Neural cell (in vitro differentiated cells): ENCODE data around the gene B3GALT5. TPM values are rescaled to one million over a fixed set of nuclear protein-coding genes. Genes with fewer than 3 reads are reported as not detected.

Experiments
- H2AFZ ChIP-seq: fragments of 200-600, 300-800 bp; sonication (generic), shearing (Covaris generic); 2 replicates; pipeline ENCODE4 v1.6.0; 2014; ENCODE audit warnings: low read depth, mild to moderate bottlenecking, antibody characterized with exemption, low read length, moderate library complexity
- H3F3A ChIP-seq: fragments of 200-600 bp; shearing (Covaris generic); 2 replicates; pipeline ENCODE4 v1.6.1; 2016; ENCODE audit warnings: mild to moderate bottlenecking, moderate library complexity, mixed read lengths, antibody characterized with exemption, low read length; ENCODE audit not compliant: insufficient read depth, poor library complexity, severe bottlenecking
- H3K27ac ChIP-seq: fragments of 200-600, 300-800 bp; sonication (generic), shearing (Covaris generic); 2 replicates; pipeline ENCODE4 v1.5.1; 2014; ENCODE audit warnings: mild to moderate bottlenecking, low read length, moderate library complexity
- H3K27me3 ChIP-seq: fragments of 300-800, 200-600 bp; sonication (generic), shearing (Covaris generic); 2 replicates; pipeline ENCODE4 v1.6.0; 2014; ENCODE audit warnings: mild to moderate bottlenecking, low read depth, low read length, moderate library complexity; ENCODE audit not compliant: insufficient read depth
- H3K36me3 ChIP-seq: fragments of 300-800, 200-600 bp; sonication (generic), shearing (Covaris generic); 2 replicates; pipeline ENCODE4 v1.5.1; 2014; ENCODE audit warnings: mild to moderate bottlenecking, antibody characterized with exemption, low read length, moderate library complexity; ENCODE audit not compliant: insufficient read depth
- H3K4me2 ChIP-seq: fragments of 300-800, 200-600 bp; sonication (generic), shearing (Covaris generic); 2 replicates; pipeline ENCODE4 v1.6.0; 2014; ENCODE audit warnings: mild to moderate bottlenecking, low read length
- H3K4me3 ChIP-seq: fragments of 300-800, 200-600 bp; sonication (generic), shearing (Covaris generic); 2 replicates; pipeline ENCODE4 v1.5.1; 2014; ENCODE audit warnings: mild to moderate bottlenecking, low read length, moderate library complexity
- H3K79me2 ChIP-seq: fragments of 200-600 bp; shearing (Covaris generic); replicated peaks from 2 replicates; pipeline ENCODE4 v1.6.0; 2014; ENCODE audit warnings: mild to moderate bottlenecking, low read length, moderate library complexity; ENCODE audit not compliant: insufficient read depth
- H3K9ac ChIP-seq: fragments of 300-800, 200-600 bp; sonication (generic), shearing (Covaris generic); 2 replicates; pipeline ENCODE4 v1.6.1; 2016; ENCODE audit warnings: mild to moderate bottlenecking, low read length, mixed read lengths
- H3K9me2 ChIP-seq: fragments of 200-600 bp; shearing (Covaris generic); 2 replicates; pipeline ENCODE4 v1.6.1; 2016; ENCODE audit warnings: mild to moderate bottlenecking, low read length, mixed read lengths; ENCODE audit not compliant: insufficient read depth
- H3K9me3 ChIP-seq: fragments of 200-600, 300-800 bp; sonication (generic), shearing (Covaris generic); 2 replicates; pipeline ENCODE4 v1.6.1; 2016; ENCODE audit warnings: mild to moderate bottlenecking, mixed run types, low read length, moderate library complexity, mixed read lengths
- H4K20me1 ChIP-seq: fragments of 200-600 bp; shearing (Covaris generic); 2 replicates; pipeline ENCODE4 v1.6.1; 2016; ENCODE audit warnings: mild to moderate bottlenecking, mixed run types; ENCODE audit not compliant: insufficient read depth
- CTCF ChIP-seq: fragments of 450-650 bp; IDR thresholded peaks from 2 replicates; pipeline ENCODE4 v1.5.1; 2014; ENCODE audit warnings: antibody characterized with exemption, mild to moderate bottlenecking, moderate library complexity; ENCODE audit not compliant: poor library complexity, severe bottlenecking
- EP300 ChIP-seq: fragments of 450-650 bp; conservative IDR thresholded peaks from 2 replicates; pipeline ENCODE4 v1.6.1; 2014; ENCODE audit warnings: antibody characterized with exemption, mild to moderate bottlenecking, moderate library complexity; ENCODE audit not compliant: poor library complexity, severe bottlenecking
- EZH2 ChIP-seq: fragments of 200-600, 300-800 bp; shearing (Covaris generic), sonication (generic); IDR thresholded peaks from 2 replicates; pipeline ENCODE4 v1.6.1; 2014; ENCODE audit warnings: antibody characterized with exemption, low read length, borderline replicate concordance, mild to moderate bottlenecking; ENCODE audit not compliant: insufficient read depth, poor library complexity, severe bottlenecking
- MXI1 ChIP-seq: fragments of 450-650 bp; conservative IDR thresholded peaks from 2 replicates; pipeline ENCODE4 v1.6.1; 2014; ENCODE audit warnings: antibody characterized with exemption, mild to moderate bottlenecking; ENCODE audit not compliant: poor library complexity, severe bottlenecking
- POLR2AphosphoS5 ChIP-seq: IDR thresholded peaks from 2 replicates; pipeline ENCODE4 v1.6.1; 2012
- RAD21 ChIP-seq: fragments of 450-650 bp; conservative IDR thresholded peaks from 2 replicates; pipeline ENCODE4 v1.6.1; 2014; ENCODE audit warnings: antibody characterized with exemption, mild to moderate bottlenecking, moderate library complexity
- REST ChIP-seq: IDR thresholded peaks from 2 replicates; pipeline ENCODE4 v1.6.1; 2012; ENCODE audit warnings: borderline replicate concordance
- SMC3 ChIP-seq: fragments of 450-650 bp; conservative IDR thresholded peaks from 2 replicates; pipeline ENCODE4 v1.6.1; 2014; ENCODE audit warnings: antibody characterized with exemption, mild to moderate bottlenecking, moderate library complexity; ENCODE audit not compliant: poor library complexity
- TAF1 ChIP-seq: IDR thresholded peaks from 2 replicates; pipeline ENCODE4 v1.6.1; 2012; ENCODE audit warnings: low read depth
- polyA plus RNA-seq: library from polyadenylated mRNA; depleted of rRNA; stranded (reverse); fragments of >200 nt; gene quantifications from 2 replicates; pipeline ENCODE4 v1.2.3, GENCODE V29; 2014

Gene B3GALT5
- polyA plus RNA-seq, 1 donor from 2014 or later: 0.50 TPM

GRCh38 chr21:39597595-39597994, 15.1 kb upstream of the B3GALT5 start:
- no peak overlapping the region for H3K27ac ChIP-seq
- H3K4me3 ChIP-seq: no peak overlapping the region
- no peak overlapping the region for H2AFZ ChIP-seq
- no peak overlapping the region for H3K4me2 ChIP-seq
- no peak for TF ChIP-seq MXI1
- TF ChIP-seq POLR2AphosphoS5: no peak
- no peak for TF ChIP-seq EZH2
- TF ChIP-seq TAF1: no peak
- no peak for TF ChIP-seq CTCF
- TF ChIP-seq RAD21: no peak
- no peak for TF ChIP-seq REST
- TF ChIP-seq EP300: no peak
- TF ChIP-seq SMC3: no peak
- H3K36me3 ChIP-seq: no peaks in the 10 kb centered on the region
- H3K27me3 ChIP-seq: no peaks in the 10 kb centered on the region
- H3K79me2 ChIP-seq: no peaks in the 10 kb centered on the region
- H3K9me3 ChIP-seq: no peaks in the 10 kb centered on the region
- H3F3A ChIP-seq: no peaks in the 10 kb centered on the region
- no peak overlapping the region for H3K9ac ChIP-seq
- H3K9me2 ChIP-seq: no peaks in the 10 kb centered on the region
- no peaks in the 10 kb centered on the region for H4K20me1 ChIP-seq

- Histone ChIP-seq H3K4me3 (no peak overlapping the region), H2AFZ (no peak overlapping the region), H3K27ac (no peak overlapping the region), H3K79me2 (no peaks in the 10 kb centered on the region), H3K9me3 (no peaks in the 10 kb centered on the region), H3K4me2 (no peak overlapping the region), H3K9ac (no peak overlapping the region), H3K27me3 (no peaks in the 10 kb centered on the region), H3F3A (no peaks in the 10 kb centered on the region), H4K20me1 (no peaks in the 10 kb centered on the region), H3K9me2 (no peaks in the 10 kb centered on the region), H3K36me3 (no peaks in the 10 kb centered on the region)
- TF ChIP-seq TAF1 (no peak), POLR2AphosphoS5 (no peak), RAD21 (no peak), MXI1 (no peak), EZH2 (no peak), EP300 (no peak), CTCF (no peak), SMC3 (no peak), REST (no peak)
Measured at GRCh38 chr21:39599191-39599970, 13.4 kb upstream of the B3GALT5 start.
